ENCODE measurements around the gene RAVER2. TPM values are rescaled to one million over a fixed set of nuclear protein-coding genes. Genes with fewer than 3 reads are reported as not detected.

Gene RAVER2
- total and polyA plus RNA-seq, 4 donors, result 2.9 to 30.2 (median 6.8) TPM

DNA sequence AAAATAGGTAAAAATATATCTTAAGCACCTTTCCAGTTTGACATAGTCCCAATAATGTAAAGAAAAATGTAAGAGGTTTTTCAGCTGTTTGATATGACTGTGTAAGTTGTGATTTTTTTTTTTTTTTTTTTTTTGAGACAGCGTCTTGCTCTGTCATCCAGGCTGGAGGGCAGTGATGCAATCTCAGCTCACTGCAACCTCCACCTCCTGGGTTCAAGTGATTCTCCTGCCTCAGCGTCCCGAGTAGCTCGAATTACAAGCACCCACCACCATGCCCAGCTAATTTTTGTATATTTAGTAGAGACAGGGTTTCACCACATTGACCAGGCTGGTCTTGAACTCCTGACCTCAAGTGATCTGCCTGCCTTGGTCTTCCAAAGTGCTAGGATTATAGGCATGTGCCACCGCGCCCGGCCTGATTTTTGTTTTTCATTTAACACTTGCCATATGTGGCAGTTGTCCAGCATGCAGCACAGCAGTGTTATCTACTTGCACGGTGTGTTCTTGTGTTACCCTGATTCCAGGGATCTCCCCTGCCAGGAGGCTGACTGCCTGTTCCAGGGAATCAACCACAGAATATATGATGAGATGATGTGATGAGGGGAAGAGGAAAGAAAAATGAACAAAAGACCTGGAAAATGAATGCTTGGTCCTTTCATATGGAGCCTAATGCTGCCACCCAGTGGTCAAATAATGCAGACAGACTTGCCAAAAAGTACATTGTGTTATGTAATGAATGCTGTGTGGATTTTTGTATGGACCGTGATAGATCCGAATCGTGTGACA, 79.0 kb downstream of the RAVER2 start:
- 38 to 58% methylated on average over 11 of the region's 11 CpGs for WGBS, 2 donors
- peak; percentile 68 for ATAC-seq (ENCODE audit: insufficient read depth, low FRiP score)
- H3K27me3 ChIP-seq (ENCODE audit: control insufficient read depth in 3 of 3, insufficient read depth in 3 of 3, low read length in 2 of 3), result no peaks in the 10 kb centered on the region

DNA sequence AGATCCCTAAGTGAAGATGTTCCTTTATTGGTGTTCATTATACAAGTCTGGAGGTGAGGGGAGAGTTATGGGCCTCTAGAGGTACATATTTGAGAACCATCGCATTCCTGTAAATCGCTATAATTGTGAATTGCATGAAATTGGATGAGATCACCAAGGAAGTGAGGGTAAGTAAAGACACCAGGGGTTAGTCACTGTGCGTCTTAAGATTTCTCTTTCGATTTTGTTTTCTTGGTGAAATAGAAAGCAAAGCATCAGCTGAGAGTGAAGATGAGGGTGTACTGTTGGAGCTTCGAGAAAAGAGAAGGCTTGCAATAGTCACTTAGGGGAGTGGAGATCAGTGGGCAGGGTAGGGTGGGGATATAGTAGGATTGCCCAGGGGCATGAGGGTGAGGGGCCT, 82.1 kb downstream of the RAVER2 start:
- TF ChIP-seq, protein P1, sequence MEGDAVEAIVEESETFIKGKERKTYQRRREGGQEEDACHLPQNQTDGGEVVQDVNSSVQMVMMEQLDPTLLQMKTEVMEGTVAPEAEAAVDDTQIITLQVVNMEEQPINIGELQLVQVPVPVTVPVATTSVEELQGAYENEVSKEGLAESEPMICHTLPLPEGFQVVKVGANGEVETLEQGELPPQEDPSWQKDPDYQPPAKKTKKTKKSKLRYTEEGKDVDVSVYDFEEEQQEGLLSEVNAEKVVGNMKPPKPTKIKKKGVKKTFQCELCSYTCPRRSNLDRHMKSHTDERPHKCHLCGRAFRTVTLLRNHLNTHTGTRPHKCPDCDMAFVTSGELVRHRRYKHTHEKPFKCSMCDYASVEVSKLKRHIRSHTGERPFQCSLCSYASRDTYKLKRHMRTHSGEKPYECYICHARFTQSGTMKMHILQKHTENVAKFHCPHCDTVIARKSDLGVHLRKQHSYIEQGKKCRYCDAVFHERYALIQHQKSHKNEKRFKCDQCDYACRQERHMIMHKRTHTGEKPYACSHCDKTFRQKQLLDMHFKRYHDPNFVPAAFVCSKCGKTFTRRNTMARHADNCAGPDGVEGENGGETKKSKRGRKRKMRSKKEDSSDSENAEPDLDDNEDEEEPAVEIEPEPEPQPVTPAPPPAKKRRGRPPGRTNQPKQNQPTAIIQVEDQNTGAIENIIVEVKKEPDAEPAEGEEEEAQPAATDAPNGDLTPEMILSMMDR (IDR thresholded peaks at IDR 0.05; ENCODE audit: control extremely low read depth, extremely low read depth), result no peak
- H3K9me3 ChIP-seq (ENCODE audit: control insufficient read depth in 4 of 4, insufficient read depth in 3 of 4, low read length in 3 of 4), result no peaks in the 10 kb centered on the region
- no peak overlapping the region for H3K9ac ChIP-seq (ENCODE audit: insufficient read depth in 1 of 2, low read length in 2 of 2)
- peaks cover 0 to 5% (median under 1%) of the 10 kb centered on the region in 4 donors for H3K36me3 ChIP-seq (ENCODE audit: control insufficient read depth in 4 of 4, insufficient read depth in 4 of 4, low read length in 4 of 4)
- WGBS, 2 donors, result 74 to 79% methylated on average over 5 of the region's 5 CpGs
- DNase-seq (no peak), ATAC-seq (ENCODE audit: insufficient read depth, low FRiP score) (no peak)
- no peak overlapping the region for H3K4me3 ChIP-seq
- no peak overlapping the region for H3K27ac ChIP-seq (ENCODE audit: low read depth in 1 of 2, low read length in 1 of 2)
- H3K27me3 ChIP-seq (ENCODE audit: control insufficient read depth in 3 of 3, insufficient read depth in 3 of 3, low read length in 2 of 3), result no peaks in the 10 kb centered on the region
- no peaks in the 10 kb centered on the region for H3K4me1 ChIP-seq (ENCODE audit: control insufficient read depth in 5 of 5, insufficient read depth in 5 of 5, low read length in 5 of 5)

More for the DNA sequence above, 79.0 kb downstream of the RAVER2 start:
- Histone ChIP-seq H3K36me3 (ENCODE audit: control insufficient read depth in 4 of 4, insufficient read depth in 4 of 4, low read length in 4 of 4) (peaks cover 0 to 6% (median 4%) of the 10 kb centered on the region in 4 donors), H3K4me3 (no peak overlapping the region), H3K27ac (ENCODE audit: low read depth in 1 of 2, low read length in 1 of 2) (no peak overlapping the region), H3K9ac (ENCODE audit: insufficient read depth in 1 of 2, low read length in 2 of 2) (no peak overlapping the region), H3K4me1 (ENCODE audit: control insufficient read depth in 5 of 5, insufficient read depth in 5 of 5, low read length in 5 of 5) (no peaks in the 10 kb centered on the region), H3K9me3 (ENCODE audit: control insufficient read depth in 4 of 4, insufficient read depth in 3 of 4, low read length in 3 of 4) (no peaks in the 10 kb centered on the region)
- TF ChIP-seq, protein P1 (IDR thresholded peaks at IDR 0.05; ENCODE audit: control extremely low read depth, extremely low read depth), result peak; percentile 70
- peak; percentile 77 to 91 (median 91) for DNase-seq

DNA sequence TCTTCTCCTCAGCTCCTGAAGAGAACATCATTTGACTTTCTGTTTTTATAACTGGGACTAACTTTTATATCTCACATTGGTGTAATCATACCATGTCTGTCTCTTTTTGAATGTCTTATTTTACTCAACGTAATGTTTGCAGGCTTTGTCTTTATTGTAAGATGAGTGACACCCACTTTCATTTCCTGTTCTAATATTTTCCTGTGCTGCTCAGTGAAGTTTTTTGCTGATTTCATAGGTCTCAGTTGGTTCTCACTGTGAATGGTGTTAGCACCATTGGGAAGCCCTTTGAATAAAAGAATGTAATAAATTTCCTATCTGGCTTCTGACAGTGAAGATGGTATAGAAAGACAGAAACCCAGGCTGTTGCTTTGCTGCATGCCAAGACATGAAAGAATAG, 84.0 kb downstream of the RAVER2 start:
- ATAC-seq (ENCODE audit: insufficient read depth, low FRiP score), result no peak
- no peak for DNase-seq
- Histone ChIP-seq H3K4me1 (ENCODE audit: control insufficient read depth in 5 of 5, insufficient read depth in 5 of 5, low read length in 5 of 5) (no peaks in the 10 kb centered on the region), H3K27me3 (ENCODE audit: control insufficient read depth in 3 of 3, insufficient read depth in 3 of 3, low read length in 2 of 3) (no peaks in the 10 kb centered on the region), H3K27ac (ENCODE audit: low read depth in 1 of 2, low read length in 1 of 2) (no peak overlapping the region), H3K9me3 (ENCODE audit: control insufficient read depth in 4 of 4, insufficient read depth in 3 of 4, low read length in 3 of 4) (no peaks in the 10 kb centered on the region), H3K9ac (ENCODE audit: insufficient read depth in 1 of 2, low read length in 2 of 2) (no peak overlapping the region), H3K4me3 (no peak overlapping the region), H3K36me3 (ENCODE audit: control insufficient read depth in 4 of 4, insufficient read depth in 4 of 4, low read length in 4 of 4) (peaks cover 0 to 16% (median 8%) of the 10 kb centered on the region in 4 donors)
- 33 to 36% methylated on average over 1 of the region's 1 CpG for WGBS, 2 donors
- TF ChIP-seq, protein P1 (IDR thresholded peaks at IDR 0.05; ENCODE audit: control extremely low read depth, extremely low read depth), result no peak

Measured in lung (tissue), 12 donors.